ENCODE data around the gene ME3. TPM values are rescaled to one million over a fixed set of nuclear protein-coding genes. Genes with fewer than 3 reads are reported as not detected.

Gene ME3
- total RNA-seq, 1 experiment from 2014 or later: 6.5 TPM

- in situ Hi-C loops (cut with HindIII; ENCODE audit: low pct_unique_long_range_greater_than_20kb, low sequenced_read_pairs): no loop called here
- DNase-seq (ENCODE audit: low read depth): peak; percentile 53
Observed at GRCh38 chr11:86464509-86465221, 207.8 kb downstream of the ME3 start.

- in situ Hi-C loops (cut with HindIII; ENCODE audit: low pct_unique_long_range_greater_than_20kb, low sequenced_read_pairs): no loop called here
- no peak for DNase-seq (ENCODE audit: low read depth)
Observed at GRCh38 chr11:86463955-86464354, 208.5 kb downstream of the ME3 start.

GRCh38 chr11:86463120-86463519, 209.3 kb downstream of the ME3 start:
- DNase-seq (ENCODE audit: low read depth): no peak
- in situ Hi-C loops (cut with HindIII; ENCODE audit: low pct_unique_long_range_greater_than_20kb, low sequenced_read_pairs): no loop called here

- in situ Hi-C loops (cut with HindIII; ENCODE audit: low pct_unique_long_range_greater_than_20kb, low sequenced_read_pairs): no loop called here
- DNase-seq (ENCODE audit: low read depth): no peak
Observed at GRCh38 chr11:86461892-86462291, 210.5 kb downstream of the ME3 start.

- DNase-seq (ENCODE audit: low read depth): no peak
- in situ Hi-C loops (cut with HindIII; ENCODE audit: low pct_unique_long_range_greater_than_20kb, low sequenced_read_pairs): no loop called here
Observed at GRCh38 chr11:86460461-86461385, 211.7 kb downstream of the ME3 start.

- DNase-seq (ENCODE audit: low read depth): peak; percentile 83
- in situ Hi-C loops (cut with HindIII; ENCODE audit: low pct_unique_long_range_greater_than_20kb, low sequenced_read_pairs): no loop called here
Observed at GRCh38 chr11:86459682-86460460, 212.5 kb downstream of the ME3 start.

GRCh38 chr11:86459002-86459385, 213.4 kb downstream of the ME3 start:
- DNase-seq (ENCODE audit: low read depth): no peak
- in situ Hi-C loops (cut with HindIII; ENCODE audit: low pct_unique_long_range_greater_than_20kb, low sequenced_read_pairs): no loop called here

GRCh38 chr11:86458294-86459001, 214.0 kb downstream of the ME3 start:
- in situ Hi-C loops (cut with HindIII; ENCODE audit: low pct_unique_long_range_greater_than_20kb, low sequenced_read_pairs): no loop called here
- no peak for DNase-seq (ENCODE audit: low read depth)

- in situ Hi-C loops (cut with HindIII; ENCODE audit: low pct_unique_long_range_greater_than_20kb, low sequenced_read_pairs): no loop called here
- DNase-seq (ENCODE audit: low read depth): peak; percentile 71
Observed at GRCh38 chr11:86456075-86456939, 216.1 kb downstream of the ME3 start.

- no peak for DNase-seq (ENCODE audit: low read depth)
- in situ Hi-C loops (cut with HindIII; ENCODE audit: low pct_unique_long_range_greater_than_20kb, low sequenced_read_pairs): no loop called here
Observed at GRCh38 chr11:86453290-86454030, 219.0 kb downstream of the ME3 start.

GRCh38 chr11:86449993-86450629, 222.3 kb downstream of the ME3 start:
- DNase-seq (ENCODE audit: low read depth): no peak
- in situ Hi-C loops (cut with HindIII; ENCODE audit: low pct_unique_long_range_greater_than_20kb, low sequenced_read_pairs): no loop called here

GRCh38 chr11:86447763-86448480, 224.5 kb downstream of the ME3 start:
- DNase-seq (ENCODE audit: low read depth): no peak
- in situ Hi-C loops (cut with HindIII; ENCODE audit: low pct_unique_long_range_greater_than_20kb, low sequenced_read_pairs): no loop called here

- in situ Hi-C loops (cut with HindIII; ENCODE audit: low pct_unique_long_range_greater_than_20kb, low sequenced_read_pairs): no loop called here
Observed at GRCh38 chr11:86446924-86447285, 225.5 kb downstream of the ME3 start.

GRCh38 chr11:86446163-86446923, 226.1 kb downstream of the ME3 start:
- in situ Hi-C loops (cut with HindIII; ENCODE audit: low pct_unique_long_range_greater_than_20kb, low sequenced_read_pairs): no loop called here
- no peak for DNase-seq (ENCODE audit: low read depth)

More at GRCh38 chr11:86446924-86447285, 225.5 kb downstream of the ME3 start:
- DNase-seq (ENCODE audit: low read depth): no peak

- DNase-seq (ENCODE audit: low read depth): no peak
- in situ Hi-C loops (cut with HindIII; ENCODE audit: low pct_unique_long_range_greater_than_20kb, low sequenced_read_pairs): no loop called here
Observed at GRCh38 chr11:86444981-86445380, 227.4 kb downstream of the ME3 start.

Data from Caki2 (cell line).